IPS-18c (cell line): ENCODE results near the gene PCDHGC3.

Experiments
- H3K4me3 ChIP-seq: 2 replicates; pipeline ENCODE4 v1.7.0; 2013; ENCODE audit warnings: low read depth, mild to moderate bottlenecking, low read length, moderate library complexity; ENCODE audit not compliant: insufficient read depth
- H3K9me3 ChIP-seq: one replicate; pipeline ENCODE4 v1.6.1; 2013; ENCODE audit warnings: mild to moderate bottlenecking, low read length, moderate library complexity; ENCODE audit not compliant: control insufficient read depth, insufficient read depth

Gene PCDHGC3

GRCh38 chr5:141479776-141480175 lies 4.0 kb downstream of the PCDHGC3 start:
- H3K4me3 ChIP-seq, result no peak overlapping the region
- H3K9me3 ChIP-seq, result no peaks in the 10 kb centered on the region

GRCh38 chr5:141483902-141484301 lies 8.1 kb downstream of the PCDHGC3 start:
- Histone ChIP-seq H3K9me3 (no peaks in the 10 kb centered on the region), H3K4me3 (peak overlapping the region; percentile 32; the same call in 1 of the 2 replicates)

- Histone ChIP-seq H3K9me3 (peaks cover 2% of the 10 kb centered on the region), H3K4me3 (peak overlapping the region; percentile 32)
These were observed 8.5 kb downstream of the PCDHGC3 start for GRCh38 chr5:141484310-141484640.

GRCh38 chr5:141484641-141485311 lies 9.0 kb downstream of the PCDHGC3 start, which contains the start of gene PCDHGC4:
Gene PCDHGC4 (plus strand): TSS chr5:141485030. CDS start chr5:141485174, 144 bp downstream.
- Histone ChIP-seq H3K4me3 (peak within 1 kb of the TSS; percentile 32), H3K9me3 (peaks cover 2% of the 10 kb centered on the region)

GRCh38 chr5:141485321-141486055 lies 9.7 kb downstream of the PCDHGC3 start:
- Histone ChIP-seq H3K4me3 (peak overlapping the region; percentile 32), H3K9me3 (peaks cover 2% of the 10 kb centered on the region)

- peak overlapping the region; percentile 32; the same call in 1 of the 2 replicates for H3K4me3 ChIP-seq
- peaks cover 4% of the 10 kb centered on the region for H3K9me3 ChIP-seq
These were observed 10.3 kb downstream of the PCDHGC3 start for GRCh38 chr5:141486091-141486490.

- Histone ChIP-seq H3K9me3 (peaks cover 5% of the 10 kb centered on the region), H3K4me3 (no peak overlapping the region)
These were observed 11.4 kb downstream of the PCDHGC3 start for GRCh38 chr5:141487131-141487530.

GRCh38 chr5:141488591-141489561 lies 13.1 kb downstream of the PCDHGC3 start, which contains the start of gene PCDHGC5:
Gene PCDHGC5 (plus strand): TSS chr5:141489081. CDS start chr5:141489241, 160 bp downstream.
- H3K4me3 ChIP-seq, result no peak within 1 kb of the TSS

GRCh38 chr5:141489841-141490240 lies 14.1 kb downstream of the PCDHGC3 start:
- Histone ChIP-seq H3K4me3 (no peak overlapping the region), H3K9me3 (peaks cover 7% of the 10 kb centered on the region)

More at GRCh38 chr5:141488591-141489561, 13.1 kb downstream of the PCDHGC3 start, which contains the start of gene PCDHGC5:
- H3K9me3 ChIP-seq, result peaks cover 7% of the 10 kb centered on the region

- no peak overlapping the region for H3K4me3 ChIP-seq
- peaks cover 7% of the 10 kb centered on the region for H3K9me3 ChIP-seq
These were observed 14.5 kb downstream of the PCDHGC3 start for GRCh38 chr5:141490271-141490670.

- Histone ChIP-seq H3K4me3 (no peak overlapping the region), H3K9me3 (peaks cover 7% of the 10 kb centered on the region)
These were observed 15.0 kb downstream of the PCDHGC3 start for GRCh38 chr5:141490771-141491170.

- Histone ChIP-seq H3K4me3 (peak overlapping the region; percentile 41), H3K9me3 (peaks cover 7% of the 10 kb centered on the region)
These were observed 15.8 kb downstream of the PCDHGC3 start for GRCh38 chr5:141491323-141492167.

- Histone ChIP-seq H3K9me3 (peaks cover 7% of the 10 kb centered on the region), H3K4me3 (peak overlapping the region; percentile 41)
These were observed 16.6 kb downstream of the PCDHGC3 start for GRCh38 chr5:141492168-141492885.

GRCh38 chr5:141493500-141494422 lies 18.0 kb downstream of the PCDHGC3 start:
- Histone ChIP-seq H3K4me3 (no peak overlapping the region), H3K9me3 (peaks cover 7% of the 10 kb centered on the region)
